GM23338 (cell line): ENCODE results near the gene C17orf100. TPM values are rescaled to one million over a fixed set of nuclear protein-coding genes. Genes with fewer than 3 reads are reported as not detected.

Experiments used
- ATAC-seq: fragments of 200-7000 bp; cut with Tn5 transposase; 3 replicates; pipeline ENCODE4 v1.9.1; 2020
- DNase-seq: peaks from one replicate; pipeline ENCODE4 v3.0.0-alpha.2; 2015; ENCODE audit warnings: low spot score
- H2AFZ ChIP-seq: fragments of 200-600 bp; sonication (generic); 2 replicates; pipeline ENCODE4 v1.8.0; 2016; ENCODE audit warnings: antibody characterized with exemption, mild to moderate bottlenecking, moderate library complexity
- H3F3A ChIP-seq: fragments of 200-600 bp; sonication (generic); replicated peaks from 2 replicates; pipeline ENCODE4 v1.8.0; 2017; ENCODE audit warnings: antibody characterized with exemption, mixed run types, low read depth
- H3K27ac ChIP-seq: fragments of 200-600 bp; sonication (generic); 2 replicates; pipeline ENCODE4 v1.6.1; 2016; ENCODE audit warnings: low read depth
- H3K27me3 ChIP-seq: fragments of 200-600 bp; sonication (generic); 2 replicates; pipeline ENCODE4 v1.8.0; 2016; ENCODE audit warnings: mild to moderate bottlenecking, mixed run types, moderate library complexity; ENCODE audit not compliant: insufficient read depth
- H3K36me3 ChIP-seq: fragments of 200-600 bp; sonication (generic); 2 replicates; pipeline ENCODE4 v1.8.0; 2016; ENCODE audit warnings: mild to moderate bottlenecking; ENCODE audit not compliant: insufficient read depth
- H3K4me1 ChIP-seq: fragments of 200-600 bp; sonication (generic); 2 replicates; pipeline ENCODE4 v1.8.0; 2016; ENCODE audit warnings: mild to moderate bottlenecking, moderate library complexity; ENCODE audit not compliant: insufficient read depth
- H3K4me2 ChIP-seq: fragments of 200-600 bp; sonication (generic); 2 replicates; pipeline ENCODE4 v1.7.1; 2017; ENCODE audit warnings: mixed run types
- H3K4me3 ChIP-seq: fragments of 200-600 bp; sonication (generic); 2 replicates; pipeline ENCODE4 v1.6.1; 2016; ENCODE audit warnings: mixed run types
- H3K79me2 ChIP-seq: fragments of 200-600 bp; sonication (generic); replicated peaks from 2 replicates; pipeline ENCODE4 v1.8.0; 2017; ENCODE audit warnings: mild to moderate bottlenecking; ENCODE audit not compliant: insufficient read depth
- H3K9me2 ChIP-seq: fragments of 200-600 bp; sonication (generic); 2 replicates; pipeline ENCODE4 v1.8.0; 2017; ENCODE audit not compliant: insufficient read depth
- H4K20me1 ChIP-seq: fragments of 200-600 bp; sonication (generic); replicated peaks from 2 replicates; pipeline ENCODE4 v1.8.0; 2017; ENCODE audit warnings: mild to moderate bottlenecking; ENCODE audit not compliant: insufficient read depth
- H3K27ac Mint-ChIP-seq: 2 replicates; pipeline ENCODE4 v1.8.0; 2020; ENCODE audit warnings: inconsistent platforms, mild to moderate bottlenecking, moderate library complexity, mixed read lengths
- H3K27me3 Mint-ChIP-seq: 3 replicates; pipeline ENCODE4 v1.8.0; 2022; ENCODE audit warnings: low read depth, mild to moderate bottlenecking, moderate library complexity, mixed read lengths, inconsistent platforms; ENCODE audit not compliant: insufficient read depth, poor library complexity
- H3K36me3 Mint-ChIP-seq: 3 replicates; pipeline ENCODE4 v1.8.0; 2021; ENCODE audit warnings: low read depth, mild to moderate bottlenecking, inconsistent platforms, moderate library complexity, mixed read lengths
- H3K4me1 Mint-ChIP-seq: 3 replicates; pipeline ENCODE4 v1.8.0; 2020; ENCODE audit warnings: mild to moderate bottlenecking, inconsistent platforms, mixed read lengths
- H3K4me3 Mint-ChIP-seq: 3 replicates; pipeline ENCODE4 v1.8.0; 2021; ENCODE audit warnings: moderate library complexity, mild to moderate bottlenecking, inconsistent platforms, mixed read lengths
- H3K9me3 Mint-ChIP-seq: 3 replicates; pipeline ENCODE4 v1.8.0; 2020; ENCODE audit warnings: moderate library complexity, mild to moderate bottlenecking, inconsistent platforms, mixed read lengths
- CREB1 ChIP-seq: fragments of 250-450 bp; sonication (Bioruptor Pico); IDR thresholded peaks from 2 replicates; pipeline ENCODE4 v1.5.0; 2020; ENCODE audit warnings: low read depth, mild to moderate bottlenecking, moderate library complexity
- EZH2 ChIP-seq: fragments of 200-600 bp; sonication (generic); IDR thresholded peaks from one replicate; pipeline ENCODE4 v1.8.0; 2017; ENCODE audit warnings: antibody characterized with exemption, mild to moderate bottlenecking, low read depth; ENCODE audit not compliant: unreplicated experiment
- EZH2phosphoT487 ChIP-seq: fragments of 200-600 bp; sonication (generic); IDR thresholded peaks from one replicate; pipeline ENCODE4 v1.8.1; 2018; ENCODE audit warnings: antibody characterized with exemption; ENCODE audit not compliant: unreplicated experiment
- JUNB ChIP-seq: IDR thresholded peaks from one replicate; pipeline ENCODE4 v1.6.1; 2016; ENCODE audit warnings: antibody characterized with exemption; ENCODE audit not compliant: unreplicated experiment
- NANOG ChIP-seq: IDR thresholded peaks from 2 replicates; pipeline ENCODE4 v1.6.1; 2016; ENCODE audit warnings: antibody characterized with exemption, borderline replicate concordance
- STAT1 ChIP-seq: IDR thresholded peaks from one replicate; pipeline ENCODE4 v1.6.1; 2016; ENCODE audit warnings: antibody characterized with exemption; ENCODE audit not compliant: unreplicated experiment
- ZNF114 ChIP-seq: fragments of 250-450 bp; sonication (Bioruptor Pico); IDR thresholded peaks from 2 replicates; pipeline ENCODE4 v1.5.0; 2020; ENCODE audit warnings: mild to moderate bottlenecking, moderate library complexity
- ZNF331 ChIP-seq: fragments of 250-450 bp; sonication (Bioruptor Pico); IDR thresholded peaks from 2 replicates; pipeline ENCODE4 v1.5.0; 2020; ENCODE audit warnings: low read depth, mild to moderate bottlenecking, moderate library complexity
- polyA plus RNA-seq: library from polyadenylated mRNA; unstranded; fragments of >200 nt; fragmentation: Nextera tagmentation; extraction: Ambion mirVana; gene quantifications from 2 replicates; pipeline ENCODE4 v1.2.1, GENCODE V29; 2016
- total RNA-seq: library from RNA; depleted of rRNA; stranded (reverse); fragments of >200 nt; shearing (Covaris generic); gene quantifications from 2 replicates; pipeline ENCODE4 v1.2.3, GENCODE V29; 2014
- TF ChIP-seq, protein P1 (sequence below): IDR thresholded peaks from one replicate; pipeline ENCODE4 v1.6.1; 2018; ENCODE audit warnings: antibody characterized with exemption; ENCODE audit not compliant: unreplicated experiment
- TF ChIP-seq, protein P2 (sequence below), 2 experiments: fragments of 200-600 bp in 1 of 2; sonication (generic) in 1 of 2; conservative IDR thresholded peaks; 2 replicates each; pipeline versions ENCODE4 v1.5.1 to v1.6.1; 2016 to 2017; ENCODE audit warnings: antibody characterized with exemption in 2 of 2, low read depth in 2 of 2, mild to moderate bottlenecking in 2 of 2, moderate library complexity in 1 of 2
- TF ChIP-seq, protein P3 (sequence below): IDR thresholded peaks from 2 replicates; pipeline ENCODE4 v1.6.1; 2016; ENCODE audit warnings: antibody characterized with exemption

Gene C17orf100
- total and polyA plus RNA-seq, 2 experiments from 2014 or later = 2.7 to 3.9 TPM

DNA sequence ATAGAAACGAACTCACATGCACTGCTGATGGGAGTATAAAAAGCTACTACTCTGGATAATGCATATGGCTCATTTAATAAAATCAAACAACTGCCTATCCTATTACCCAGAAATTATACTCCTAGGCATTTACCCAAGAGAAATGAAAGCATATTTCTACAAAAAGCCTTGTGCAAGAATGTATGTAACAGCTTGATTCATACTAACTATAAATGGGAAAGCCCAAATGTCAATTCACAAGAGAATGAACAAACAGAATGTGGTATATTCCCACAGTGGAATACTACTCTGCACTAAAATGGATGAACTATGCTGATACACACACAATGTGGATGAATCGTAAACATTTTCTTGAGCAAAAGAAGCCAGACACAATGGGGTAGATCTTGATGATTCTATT, 49.4 kb upstream of the C17orf100 start (continued):
- TF ChIP-seq, protein P1, sequence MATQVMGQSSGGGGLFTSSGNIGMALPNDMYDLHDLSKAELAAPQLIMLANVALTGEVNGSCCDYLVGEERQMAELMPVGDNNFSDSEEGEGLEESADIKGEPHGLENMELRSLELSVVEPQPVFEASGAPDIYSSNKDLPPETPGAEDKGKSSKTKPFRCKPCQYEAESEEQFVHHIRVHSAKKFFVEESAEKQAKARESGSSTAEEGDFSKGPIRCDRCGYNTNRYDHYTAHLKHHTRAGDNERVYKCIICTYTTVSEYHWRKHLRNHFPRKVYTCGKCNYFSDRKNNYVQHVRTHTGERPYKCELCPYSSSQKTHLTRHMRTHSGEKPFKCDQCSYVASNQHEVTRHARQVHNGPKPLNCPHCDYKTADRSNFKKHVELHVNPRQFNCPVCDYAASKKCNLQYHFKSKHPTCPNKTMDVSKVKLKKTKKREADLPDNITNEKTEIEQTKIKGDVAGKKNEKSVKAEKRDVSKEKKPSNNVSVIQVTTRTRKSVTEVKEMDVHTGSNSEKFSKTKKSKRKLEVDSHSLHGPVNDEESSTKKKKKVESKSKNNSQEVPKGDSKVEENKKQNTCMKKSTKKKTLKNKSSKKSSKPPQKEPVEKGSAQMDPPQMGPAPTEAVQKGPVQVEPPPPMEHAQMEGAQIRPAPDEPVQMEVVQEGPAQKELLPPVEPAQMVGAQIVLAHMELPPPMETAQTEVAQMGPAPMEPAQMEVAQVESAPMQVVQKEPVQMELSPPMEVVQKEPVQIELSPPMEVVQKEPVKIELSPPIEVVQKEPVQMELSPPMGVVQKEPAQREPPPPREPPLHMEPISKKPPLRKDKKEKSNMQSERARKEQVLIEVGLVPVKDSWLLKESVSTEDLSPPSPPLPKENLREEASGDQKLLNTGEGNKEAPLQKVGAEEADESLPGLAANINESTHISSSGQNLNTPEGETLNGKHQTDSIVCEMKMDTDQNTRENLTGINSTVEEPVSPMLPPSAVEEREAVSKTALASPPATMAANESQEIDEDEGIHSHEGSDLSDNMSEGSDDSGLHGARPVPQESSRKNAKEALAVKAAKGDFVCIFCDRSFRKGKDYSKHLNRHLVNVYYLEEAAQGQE = no peak
- TF ChIP-seq, protein P2, sequence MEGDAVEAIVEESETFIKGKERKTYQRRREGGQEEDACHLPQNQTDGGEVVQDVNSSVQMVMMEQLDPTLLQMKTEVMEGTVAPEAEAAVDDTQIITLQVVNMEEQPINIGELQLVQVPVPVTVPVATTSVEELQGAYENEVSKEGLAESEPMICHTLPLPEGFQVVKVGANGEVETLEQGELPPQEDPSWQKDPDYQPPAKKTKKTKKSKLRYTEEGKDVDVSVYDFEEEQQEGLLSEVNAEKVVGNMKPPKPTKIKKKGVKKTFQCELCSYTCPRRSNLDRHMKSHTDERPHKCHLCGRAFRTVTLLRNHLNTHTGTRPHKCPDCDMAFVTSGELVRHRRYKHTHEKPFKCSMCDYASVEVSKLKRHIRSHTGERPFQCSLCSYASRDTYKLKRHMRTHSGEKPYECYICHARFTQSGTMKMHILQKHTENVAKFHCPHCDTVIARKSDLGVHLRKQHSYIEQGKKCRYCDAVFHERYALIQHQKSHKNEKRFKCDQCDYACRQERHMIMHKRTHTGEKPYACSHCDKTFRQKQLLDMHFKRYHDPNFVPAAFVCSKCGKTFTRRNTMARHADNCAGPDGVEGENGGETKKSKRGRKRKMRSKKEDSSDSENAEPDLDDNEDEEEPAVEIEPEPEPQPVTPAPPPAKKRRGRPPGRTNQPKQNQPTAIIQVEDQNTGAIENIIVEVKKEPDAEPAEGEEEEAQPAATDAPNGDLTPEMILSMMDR (conservative IDR thresholded peaks at IDR 0.05; ENCODE audit: low read depth in 2 of 2) = no peak
- TF ChIP-seq ZNF114 (CRISPR knock-in tag) = no peak
- no peak for TF ChIP-seq CREB1 (CRISPR knock-in tag)

DNA sequence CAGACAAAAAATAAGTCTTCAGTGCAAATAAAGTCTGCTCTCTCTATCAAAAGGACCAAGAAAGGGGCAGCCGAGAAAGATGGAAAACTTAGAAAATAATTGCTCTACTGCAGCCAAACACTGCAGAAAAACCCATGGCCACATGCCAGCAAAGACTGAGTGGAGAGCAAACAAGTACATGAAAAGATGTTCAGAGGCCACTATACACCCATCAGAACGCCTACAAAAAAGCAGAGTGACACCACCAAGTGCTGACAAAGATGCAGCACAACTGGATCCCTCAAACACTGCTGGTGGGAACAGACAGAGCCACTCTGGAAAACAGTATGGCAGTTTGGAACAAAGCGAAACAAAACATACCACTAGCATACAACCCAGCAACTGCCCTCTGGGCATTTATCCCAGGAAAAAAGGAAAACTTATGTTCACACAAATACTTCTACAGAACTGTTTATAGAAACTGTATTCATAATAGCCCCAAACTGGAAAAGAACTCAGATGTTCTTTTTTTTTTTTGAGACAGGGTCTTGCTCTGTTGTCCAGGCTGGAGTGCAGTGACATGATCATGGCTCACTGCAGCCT, 47.7 kb upstream of the C17orf100 start:
- Mint-ChIP-seq H3K9me3 (no peaks in the 10 kb centered on the region), H3K36me3 (peaks cover 48% of the 10 kb centered on the region), H3K27me3 (peaks cover 4% of the 10 kb centered on the region), H3K27ac (no peak overlapping the region), H3K4me1 (no peaks in the 10 kb centered on the region), H3K4me3 (no peak overlapping the region)
- H3K4me1 ChIP-seq = no peaks in the 10 kb centered on the region
- peaks cover 7% of the 10 kb centered on the region; the same call in 1 of the 2 replicates for H4K20me1 ChIP-seq
- no peak overlapping the region for H3K4me3 ChIP-seq
- no peak for ATAC-seq
- H3F3A ChIP-seq = no peaks in the 10 kb centered on the region
- no peak for DNase-seq
- TF ChIP-seq NANOG = no peak
- TF ChIP-seq JUNB = no peak
- no peak for TF ChIP-seq STAT1
- TF ChIP-seq, protein P2 (conservative IDR thresholded peaks at IDR 0.05; ENCODE audit: low read depth in 2 of 2) = no peak
- no peak for TF ChIP-seq ZNF331 (CRISPR knock-in tag)
- TF ChIP-seq EZH2 = no peak
- no peak for TF ChIP-seq ZNF114 (CRISPR knock-in tag)
- TF ChIP-seq EZH2phosphoT487 = no peak
- TF ChIP-seq, protein P3, sequence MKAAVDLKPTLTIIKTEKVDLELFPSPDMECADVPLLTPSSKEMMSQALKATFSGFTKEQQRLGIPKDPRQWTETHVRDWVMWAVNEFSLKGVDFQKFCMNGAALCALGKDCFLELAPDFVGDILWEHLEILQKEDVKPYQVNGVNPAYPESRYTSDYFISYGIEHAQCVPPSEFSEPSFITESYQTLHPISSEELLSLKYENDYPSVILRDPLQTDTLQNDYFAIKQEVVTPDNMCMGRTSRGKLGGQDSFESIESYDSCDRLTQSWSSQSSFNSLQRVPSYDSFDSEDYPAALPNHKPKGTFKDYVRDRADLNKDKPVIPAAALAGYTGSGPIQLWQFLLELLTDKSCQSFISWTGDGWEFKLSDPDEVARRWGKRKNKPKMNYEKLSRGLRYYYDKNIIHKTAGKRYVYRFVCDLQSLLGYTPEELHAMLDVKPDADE = no peak
- peaks cover 25% of the 10 kb centered on the region for H3K36me3 ChIP-seq
- no peak overlapping the region for H3K4me2 ChIP-seq
- no peak overlapping the region for H3K27ac ChIP-seq
- no peaks in the 10 kb centered on the region for H3K9me2 ChIP-seq
- H3K79me2 ChIP-seq = no peaks in the 10 kb centered on the region
- no peak overlapping the region for H2AFZ ChIP-seq
- H3K27me3 ChIP-seq = no peaks in the 10 kb centered on the region
